PC-3 (cell line): ENCODE measurements around the gene DNAH3.
"Not testable (repeated sequence)": the region's sequence is repeated elsewhere in the genome, so short reads cannot be mapped to it uniquely, and the experiment has no call there.

Experiments used
- EZH2 ChIP-seq: fragments of 300-600 bp; sonication (generic); IDR thresholded peaks from one replicate; pipeline ENCODE4 v1.6.1; 2017; ENCODE audit warnings: antibody characterized with exemption, mild to moderate bottlenecking, low read length; ENCODE audit not compliant: unreplicated experiment
- TF ChIP-seq, protein P1 (sequence below): fragments of 300-600 bp; sonication (generic); conservative IDR thresholded peaks from 2 replicates; pipeline ENCODE4 v1.5.1; 2017; ENCODE audit warnings: antibody characterized with exemption, low read depth, mild to moderate bottlenecking, low read length

- TF ChIP-seq, protein P1, sequence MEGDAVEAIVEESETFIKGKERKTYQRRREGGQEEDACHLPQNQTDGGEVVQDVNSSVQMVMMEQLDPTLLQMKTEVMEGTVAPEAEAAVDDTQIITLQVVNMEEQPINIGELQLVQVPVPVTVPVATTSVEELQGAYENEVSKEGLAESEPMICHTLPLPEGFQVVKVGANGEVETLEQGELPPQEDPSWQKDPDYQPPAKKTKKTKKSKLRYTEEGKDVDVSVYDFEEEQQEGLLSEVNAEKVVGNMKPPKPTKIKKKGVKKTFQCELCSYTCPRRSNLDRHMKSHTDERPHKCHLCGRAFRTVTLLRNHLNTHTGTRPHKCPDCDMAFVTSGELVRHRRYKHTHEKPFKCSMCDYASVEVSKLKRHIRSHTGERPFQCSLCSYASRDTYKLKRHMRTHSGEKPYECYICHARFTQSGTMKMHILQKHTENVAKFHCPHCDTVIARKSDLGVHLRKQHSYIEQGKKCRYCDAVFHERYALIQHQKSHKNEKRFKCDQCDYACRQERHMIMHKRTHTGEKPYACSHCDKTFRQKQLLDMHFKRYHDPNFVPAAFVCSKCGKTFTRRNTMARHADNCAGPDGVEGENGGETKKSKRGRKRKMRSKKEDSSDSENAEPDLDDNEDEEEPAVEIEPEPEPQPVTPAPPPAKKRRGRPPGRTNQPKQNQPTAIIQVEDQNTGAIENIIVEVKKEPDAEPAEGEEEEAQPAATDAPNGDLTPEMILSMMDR, result not testable (repeated sequence)
- TF ChIP-seq EZH2, result not testable (repeated sequence)
Observed at GRCh38 chr16:20929676-20930364, 220.8 kb downstream of the DNAH3 start.
